ENCODE results near the gene YWHAE.
"Not testable (repeated sequence)": the region's sequence is repeated elsewhere in the genome, so short reads cannot be mapped to it uniquely, and the experiment has no call there.

The YWHAE gene

DNA sequence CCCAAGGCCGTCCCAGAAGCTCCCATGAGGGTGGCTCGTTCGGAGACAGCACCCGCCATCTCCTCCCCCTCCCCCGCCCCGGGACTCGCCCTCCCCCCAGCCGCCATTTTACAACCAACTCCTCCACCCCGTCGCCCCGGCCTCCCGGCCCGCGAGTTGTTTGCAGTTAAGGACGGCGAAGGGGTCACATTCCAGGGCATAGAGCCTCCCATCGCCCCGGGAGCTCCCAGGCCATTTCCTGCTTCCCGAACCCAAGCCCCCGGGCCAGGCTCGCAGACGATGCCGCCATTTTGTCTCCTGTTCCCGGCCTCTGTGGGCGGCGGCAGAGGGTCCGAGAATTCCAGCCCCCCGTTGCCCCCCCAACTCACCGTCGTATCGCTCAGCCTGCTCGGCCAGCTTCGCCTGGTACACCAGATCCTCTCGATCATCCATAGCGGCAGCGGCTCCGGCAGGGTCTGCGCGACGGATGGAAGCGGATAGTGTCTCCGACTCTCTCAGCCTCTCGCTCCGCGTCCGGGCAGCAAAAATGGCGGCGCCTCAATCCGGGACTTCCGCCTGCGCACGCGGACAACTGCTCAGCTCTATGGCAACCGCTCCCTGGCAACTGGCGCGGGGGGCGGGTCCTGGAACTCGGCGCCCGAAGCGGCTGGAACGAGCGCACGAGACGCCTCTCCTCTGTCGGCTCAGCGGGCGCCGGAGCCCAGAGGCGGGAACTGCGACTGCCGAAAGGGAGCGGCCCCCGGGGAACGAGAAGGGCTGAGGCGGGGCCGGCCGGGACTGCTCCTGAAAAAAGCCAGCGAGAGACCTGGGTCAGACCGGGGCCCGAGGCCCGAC lies at the start of gene YWHAE:
YWHAE (minus strand) TSS at position 544 of the 834 bp plus-strand sequence; CDS start at position 432, 112 bp downstream.
- peak; percentile 89 for DNase-seq (ENCODE audit: low spot score)

DNA sequence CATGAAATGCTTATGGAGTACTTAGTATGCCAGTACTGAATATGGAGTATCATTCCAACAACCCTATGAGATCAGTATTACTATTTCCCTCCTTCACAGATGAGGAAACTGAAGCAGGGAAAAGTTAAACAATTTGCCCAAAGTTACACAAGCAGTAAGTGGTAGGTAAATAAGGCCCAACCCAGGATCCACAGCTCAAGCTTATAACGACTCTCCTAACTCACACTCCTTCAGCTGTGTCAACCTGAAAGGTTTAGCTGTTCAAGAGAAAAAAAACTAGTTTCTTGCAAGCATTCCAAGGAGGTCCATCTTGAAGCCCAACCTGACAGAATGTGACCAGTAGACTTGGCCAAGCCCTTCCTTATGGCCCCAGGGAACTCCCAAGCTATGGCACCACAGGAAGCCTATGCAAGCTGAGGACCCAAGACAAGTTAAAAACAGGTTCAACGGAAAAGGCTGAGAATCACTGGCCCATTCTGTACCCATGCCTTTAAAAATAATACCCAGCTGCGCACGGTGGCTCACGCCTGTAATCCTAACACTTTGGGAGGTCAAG lies 49.5 kb upstream of the YWHAE start:
- no peak for DNase-seq (ENCODE audit: low spot score)

DNA sequence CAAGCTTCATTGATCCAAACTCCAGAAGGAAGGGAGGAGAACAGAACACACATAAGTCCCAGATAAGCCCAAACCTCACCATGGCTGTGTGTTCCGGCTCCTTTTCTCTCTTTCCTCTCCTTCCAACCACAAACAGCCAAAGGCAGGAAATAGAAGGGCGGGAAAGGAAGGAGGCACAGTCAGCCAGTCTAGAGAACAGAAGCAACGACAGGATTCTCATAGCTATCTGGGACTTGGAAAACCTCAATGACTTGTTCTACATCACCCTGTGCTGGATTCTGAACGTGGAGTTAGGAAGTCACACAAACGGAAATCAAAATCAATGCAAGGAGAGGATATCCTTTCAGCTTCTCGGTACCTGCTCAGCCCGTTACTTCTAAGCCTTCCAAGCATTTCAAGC lies 47.0 kb upstream of the YWHAE start:
- no peak for DNase-seq (ENCODE audit: low spot score)

DNA sequence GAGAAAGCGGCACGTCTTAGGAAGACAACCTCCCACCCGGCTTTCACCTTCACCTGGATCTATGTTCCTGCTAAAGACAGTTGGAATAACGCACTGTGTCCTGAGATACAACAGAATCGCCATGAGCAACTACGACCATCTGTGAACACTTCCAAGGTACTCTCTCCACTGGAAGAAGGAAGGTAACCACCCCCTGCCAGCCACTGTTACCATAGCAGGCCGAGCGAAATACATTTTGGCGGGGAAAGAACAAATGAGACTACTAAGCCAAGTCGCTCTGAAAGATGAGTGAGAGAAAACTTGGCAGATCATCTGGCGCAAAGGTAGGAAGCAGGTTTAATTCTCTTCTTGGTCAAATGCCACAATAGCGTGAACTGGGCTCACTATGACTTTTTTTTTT lies 46.2 kb upstream of the YWHAE start:
- DNase-seq (ENCODE audit: low spot score): no peak

DNA sequence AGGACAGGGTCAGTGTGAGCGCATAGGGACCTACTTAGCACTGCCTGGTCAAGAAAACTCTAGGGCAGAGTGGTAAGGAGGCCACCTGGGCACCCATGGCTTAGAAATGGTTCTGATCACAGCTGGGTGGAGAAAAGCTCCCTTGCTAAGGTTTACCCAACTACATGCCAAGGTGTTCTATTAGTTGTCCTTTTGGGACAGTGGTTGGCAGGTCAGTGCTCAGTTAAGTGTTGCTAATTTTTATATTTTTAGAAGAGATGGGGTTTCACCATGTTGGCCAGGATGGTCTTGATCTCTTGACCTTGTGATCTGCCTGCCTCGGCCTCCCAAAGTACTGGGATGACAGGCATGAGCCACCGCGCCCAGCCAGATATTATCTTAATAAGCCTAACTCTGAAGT lies 45.7 kb upstream of the YWHAE start:
- DNase-seq (ENCODE audit: low spot score): not testable (repeated sequence)

DNA sequence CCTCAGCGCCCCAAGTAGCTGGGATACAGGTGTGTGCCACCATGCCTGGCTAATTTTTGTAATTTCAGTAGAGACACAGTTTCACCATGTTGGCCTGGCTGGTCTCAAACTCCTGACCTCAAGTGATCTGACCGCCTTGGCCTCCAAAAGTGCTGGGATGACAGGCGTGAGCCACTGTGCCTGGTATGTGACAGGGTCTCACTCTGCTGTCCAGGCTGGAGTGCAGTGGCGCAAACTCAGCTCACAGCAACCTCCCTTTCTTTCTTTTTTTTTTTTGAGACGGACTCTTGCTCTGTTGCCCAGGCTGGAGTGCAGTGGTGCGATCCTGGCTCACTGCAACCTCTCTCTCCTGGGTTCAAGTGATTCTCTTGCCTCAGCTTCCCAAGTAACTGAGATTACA lies 42.7 kb upstream of the YWHAE start:
- DNase-seq (ENCODE audit: low spot score): not testable (repeated sequence)

DNA sequence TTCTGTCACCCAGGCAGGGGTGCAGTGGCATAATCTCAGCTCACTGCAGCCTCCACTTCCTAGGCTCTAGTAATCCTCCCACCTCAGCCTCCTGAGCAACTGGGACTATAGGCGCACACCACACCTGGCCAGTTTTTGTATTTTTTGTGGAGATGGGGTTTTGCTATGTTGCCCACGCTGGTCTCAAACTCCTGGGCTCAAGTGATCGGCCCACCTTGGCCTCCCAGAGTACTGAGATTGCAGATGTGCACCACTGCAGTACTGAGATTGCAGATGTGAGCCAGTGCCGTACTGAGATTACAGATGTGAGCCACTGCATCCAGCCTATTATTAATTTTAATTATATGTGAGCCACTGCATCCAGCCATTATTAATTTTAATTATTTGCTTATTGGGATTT lies 42.2 kb upstream of the YWHAE start:
- no peak for DNase-seq (ENCODE audit: low spot score)

DNA sequence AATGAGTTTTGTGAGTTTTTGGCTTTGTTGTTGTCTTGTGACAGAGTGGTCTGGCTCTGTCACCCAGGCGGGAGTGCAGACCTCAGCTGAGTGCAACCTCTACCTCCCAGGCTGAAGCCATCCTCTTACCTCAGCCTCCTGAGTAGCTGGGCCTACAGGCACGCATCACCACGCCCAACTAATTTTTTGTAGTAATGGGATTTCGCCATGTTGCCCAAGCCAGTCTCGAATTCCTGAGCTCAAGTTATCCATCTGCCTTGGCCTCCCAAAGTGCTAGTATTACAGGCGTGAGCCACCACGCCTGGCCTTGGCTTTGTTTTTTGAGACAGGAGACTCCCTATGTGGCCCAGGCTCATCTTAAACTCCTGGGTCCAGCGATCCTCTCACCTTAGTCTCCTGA lies 40.9 kb upstream of the YWHAE start:
- DNase-seq (ENCODE audit: low spot score): no peak

DNA sequence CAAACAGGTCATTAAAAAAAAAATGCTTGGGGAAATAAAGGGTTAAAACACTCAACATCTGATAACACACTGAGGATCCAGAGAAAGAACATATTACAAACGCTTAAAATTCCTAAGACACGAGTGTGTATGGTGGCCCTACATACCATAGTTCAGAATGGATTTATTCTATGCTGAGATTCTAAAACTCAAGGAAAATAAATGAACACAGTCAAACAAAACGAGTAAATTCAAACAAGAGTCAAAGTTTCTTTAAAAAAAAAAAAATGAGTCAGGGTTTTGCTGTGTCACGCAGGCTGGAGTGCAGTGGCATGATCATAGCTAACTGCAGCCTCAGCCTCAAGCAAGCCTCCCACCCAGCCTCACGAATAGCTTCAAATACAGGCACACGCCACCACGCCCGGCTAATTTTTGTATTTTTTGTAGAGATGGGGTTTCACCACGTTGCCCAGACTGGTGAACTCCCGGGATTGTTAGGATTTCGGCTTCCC lies 38.6 kb upstream of the YWHAE start:
- DNase-seq (ENCODE audit: low spot score): no peak

DNA sequence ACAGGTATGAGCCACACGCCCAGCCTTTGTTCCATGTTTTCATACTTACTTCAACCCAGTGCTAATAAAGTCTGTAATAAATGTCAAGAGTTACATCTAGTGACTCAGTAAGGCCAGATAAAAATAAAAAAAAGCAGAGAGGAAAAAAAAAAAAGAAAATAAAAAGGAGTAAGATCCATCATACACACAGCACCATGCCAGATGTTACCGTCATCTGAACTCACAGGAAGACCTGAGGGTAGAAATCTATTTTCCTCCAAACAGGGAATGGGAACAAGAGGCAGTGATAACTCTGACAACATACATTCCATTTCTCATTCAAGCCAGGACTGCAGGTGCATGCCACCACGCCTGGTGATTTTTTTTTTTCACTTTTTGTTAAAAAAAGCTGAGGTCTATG lies 35.3 kb upstream of the YWHAE start:
- DNase-seq (ENCODE audit: low spot score): no peak

DNA sequence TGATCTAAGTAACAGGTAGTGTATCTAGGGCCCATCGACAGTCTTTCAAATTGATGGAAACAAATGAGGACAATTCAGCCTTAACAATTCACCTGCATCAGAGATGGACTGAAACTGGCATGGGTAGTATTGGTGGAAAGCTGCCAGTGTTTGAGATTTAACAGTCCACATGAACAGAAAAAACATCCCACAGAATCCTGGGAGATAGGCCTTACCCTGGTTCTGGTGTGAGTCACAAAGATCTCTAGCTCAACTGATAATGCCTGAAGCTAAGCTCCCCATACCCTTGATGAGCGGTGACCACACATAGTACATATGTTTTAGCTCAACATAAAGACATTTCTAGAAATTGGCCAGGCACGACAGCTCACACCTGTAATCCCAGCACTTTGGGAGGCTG lies 34.1 kb upstream of the YWHAE start:
- no peak for DNase-seq (ENCODE audit: low spot score)

DNA sequence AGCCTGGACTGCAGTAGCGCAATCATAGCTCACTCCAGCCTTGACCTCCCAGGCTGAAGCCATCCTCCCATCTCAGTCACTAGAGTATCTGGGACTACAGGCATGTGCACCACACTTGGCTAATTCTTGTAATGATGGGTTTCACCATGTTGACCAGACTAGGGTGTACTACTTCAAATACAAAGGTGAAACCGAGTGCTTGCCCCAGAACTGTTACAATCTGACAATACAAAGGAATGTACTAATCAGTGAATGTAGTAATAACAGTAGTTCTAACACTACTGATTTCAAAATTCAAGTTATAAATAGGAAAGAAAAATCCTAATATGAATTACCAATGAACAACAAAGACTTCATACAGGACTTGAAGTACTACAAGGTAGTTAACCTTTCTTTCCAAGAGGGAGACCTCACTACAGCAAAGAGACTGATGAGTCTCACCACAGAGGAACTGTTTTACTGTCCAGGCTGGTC lies 31.6 kb upstream of the YWHAE start:
- no peak for DNase-seq (ENCODE audit: low spot score)

DNA sequence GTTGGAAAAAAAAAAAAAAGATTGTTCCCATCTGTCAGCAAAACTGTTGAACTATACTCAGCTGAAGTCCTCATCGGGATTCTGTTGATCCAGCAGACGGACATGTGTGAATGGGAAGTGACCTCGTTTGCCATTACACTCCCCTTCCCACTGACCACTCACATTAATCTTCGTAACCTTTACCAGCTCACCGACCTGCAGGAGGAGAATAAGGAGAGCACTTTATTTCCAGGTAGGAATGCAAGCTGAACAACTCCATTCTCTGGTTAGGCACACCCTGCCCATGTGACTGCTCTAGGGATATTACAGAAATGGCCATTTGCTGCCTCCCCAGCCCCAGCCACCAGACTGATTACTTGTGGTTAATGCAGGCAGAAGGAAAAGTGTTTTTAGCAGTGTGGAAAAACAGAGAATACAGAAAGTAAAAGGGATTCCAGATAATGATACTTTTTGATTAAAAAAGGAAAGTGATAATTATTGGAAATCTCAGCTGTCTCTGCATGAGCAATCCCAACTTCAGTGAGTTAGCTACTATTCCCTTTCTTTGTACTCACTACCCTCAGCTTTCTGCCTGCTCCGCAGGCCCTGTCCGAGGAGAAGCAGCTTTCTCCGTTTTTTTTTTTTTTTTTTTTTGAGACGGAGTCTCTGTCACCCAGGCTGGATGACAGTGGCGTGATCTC lies 23.6 kb upstream of the YWHAE start:
- DNase-seq (ENCODE audit: low spot score): no peak

DNA sequence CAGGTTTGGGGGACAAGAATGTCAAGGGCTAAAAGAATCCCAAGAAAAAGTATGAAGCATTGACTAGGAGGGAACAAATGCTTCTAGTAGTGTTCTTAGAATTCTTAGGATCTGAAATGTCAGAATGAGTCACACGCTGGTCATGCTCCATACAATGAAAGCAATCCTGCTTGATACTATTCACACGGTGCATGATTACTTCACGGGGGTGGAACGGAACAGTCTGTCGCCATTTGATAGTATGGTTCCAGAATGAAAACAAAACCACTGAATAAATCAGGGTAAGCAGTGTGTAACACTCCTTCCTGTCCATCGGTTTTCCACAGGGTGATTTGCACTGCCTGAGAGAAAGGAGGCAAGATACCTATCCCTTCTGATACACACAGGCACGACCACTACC lies 22.9 kb upstream of the YWHAE start:
- peak; percentile 96 for DNase-seq (ENCODE audit: low spot score)

DNA sequence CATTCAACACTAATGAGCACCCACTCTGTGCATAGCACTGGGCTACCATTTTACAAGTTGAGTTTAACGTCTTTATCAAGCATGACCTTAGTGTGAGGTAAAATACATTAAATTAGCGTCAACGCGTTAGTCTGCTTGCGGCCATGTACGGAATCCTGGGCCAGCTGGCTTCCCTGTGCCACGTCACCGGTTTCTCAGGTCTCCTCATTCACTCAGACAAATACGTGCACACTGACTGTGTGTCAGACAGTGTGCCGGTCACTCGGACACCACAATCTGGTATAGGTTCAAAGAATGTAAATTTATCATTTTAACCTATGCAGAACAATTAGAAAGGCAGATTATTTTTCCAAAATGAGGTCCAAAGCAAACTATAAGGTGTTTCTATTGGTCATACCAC lies 21.4 kb upstream of the YWHAE start:
- no peak for DNase-seq (ENCODE audit: low spot score)

DNA sequence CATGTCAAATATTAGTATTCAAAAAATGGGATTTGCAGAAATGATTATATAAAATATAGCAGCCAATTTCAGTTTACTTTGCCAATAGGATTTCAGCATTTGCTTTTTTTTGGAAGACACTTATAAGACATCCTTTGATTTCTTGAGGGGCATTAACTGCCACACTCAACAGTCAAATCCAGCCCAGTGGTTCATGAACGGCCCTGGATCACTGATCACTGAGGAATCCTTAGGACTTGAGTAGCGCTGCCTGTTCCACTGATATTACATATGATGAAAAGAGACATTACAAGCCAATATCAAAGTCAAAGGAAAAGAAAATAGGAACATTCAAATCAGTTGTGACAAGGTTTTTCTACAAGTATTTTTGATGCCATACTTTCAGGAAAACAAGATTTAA lies 21.0 kb upstream of the YWHAE start:
- no peak for DNase-seq (ENCODE audit: low spot score)

DNA sequence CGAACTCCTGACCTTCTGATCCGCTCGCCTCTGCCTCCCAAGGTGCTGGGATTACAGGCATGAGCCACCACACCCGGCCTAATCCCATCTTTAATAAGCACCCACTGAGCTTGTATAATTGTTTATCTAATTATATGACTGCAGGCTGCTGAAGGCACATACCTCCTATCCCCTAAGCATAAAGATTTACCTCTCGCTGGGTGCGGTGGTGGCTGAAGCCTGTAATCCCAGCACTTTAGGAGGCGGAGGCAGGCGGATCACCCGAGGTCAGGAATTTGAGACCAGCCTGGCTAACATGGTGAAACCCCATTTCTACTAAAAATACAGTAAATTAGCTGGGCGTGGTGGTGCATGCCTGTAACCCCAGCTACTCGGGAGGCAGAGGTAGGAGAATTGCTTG lies 20.1 kb upstream of the YWHAE start:
- DNase-seq (ENCODE audit: low spot score): no peak

DNA sequence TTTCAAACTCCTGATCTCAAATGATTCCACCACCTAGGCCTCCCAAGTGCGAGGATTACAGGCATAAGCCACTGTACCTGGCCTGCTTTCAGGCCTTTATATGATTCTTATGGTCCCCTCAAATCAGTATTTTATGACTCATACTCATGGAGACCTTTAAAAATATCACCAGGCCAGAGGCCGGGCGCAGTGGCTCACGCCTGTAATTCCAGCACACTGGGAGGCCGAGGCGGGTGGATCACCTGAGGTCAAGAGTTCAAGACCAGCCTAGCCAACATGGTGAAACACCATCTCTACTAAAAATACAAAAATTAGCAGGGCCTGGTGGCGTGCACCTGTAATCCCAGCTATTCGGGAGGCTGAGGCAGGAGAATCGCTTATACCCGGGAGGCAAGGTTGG lies 18.5 kb upstream of the YWHAE start:
- DNase-seq (ENCODE audit: low spot score): not testable (repeated sequence)

DNA sequence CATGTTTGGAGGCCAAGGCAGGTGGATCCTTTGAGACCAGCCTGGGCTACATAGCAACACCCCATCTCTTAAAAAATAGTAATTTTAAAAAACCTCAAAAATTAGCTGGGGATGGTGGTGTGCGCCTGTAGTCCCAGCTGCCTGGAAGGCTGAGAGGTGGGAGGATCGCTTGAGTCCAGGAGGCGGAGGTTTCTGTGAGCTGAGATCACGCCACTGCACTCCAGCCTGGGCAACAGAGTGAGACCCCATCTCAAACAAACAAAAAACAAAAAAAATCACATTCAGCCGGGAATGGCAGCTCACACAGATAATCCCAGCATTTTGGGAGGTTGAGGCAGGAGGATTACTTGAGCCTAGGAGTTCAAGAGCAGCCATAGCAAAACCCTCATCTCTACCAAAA lies 16.4 kb upstream of the YWHAE start:
- DNase-seq (ENCODE audit: low spot score): no peak

DNA sequence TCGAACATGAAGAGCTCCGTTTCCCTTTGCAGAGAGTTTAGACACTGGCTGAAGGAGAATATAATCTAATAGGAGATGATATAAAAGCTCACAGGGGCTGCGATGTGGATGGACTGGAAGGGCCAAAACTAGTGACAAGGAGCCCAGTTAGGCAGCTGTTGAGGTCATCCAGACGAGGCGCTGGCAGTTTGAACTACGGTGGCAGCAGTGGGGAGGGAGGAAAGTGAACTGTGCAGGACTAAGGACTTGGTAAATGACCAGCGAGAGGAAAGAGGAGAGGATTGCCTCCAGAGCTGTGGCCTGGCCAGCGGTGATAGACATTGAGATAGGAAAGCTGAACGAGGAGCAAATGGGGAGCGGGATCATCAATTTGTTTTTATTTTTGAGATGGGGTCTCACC lies 14.6 kb upstream of the YWHAE start:
- DNase-seq (ENCODE audit: low spot score): no peak

DNA sequence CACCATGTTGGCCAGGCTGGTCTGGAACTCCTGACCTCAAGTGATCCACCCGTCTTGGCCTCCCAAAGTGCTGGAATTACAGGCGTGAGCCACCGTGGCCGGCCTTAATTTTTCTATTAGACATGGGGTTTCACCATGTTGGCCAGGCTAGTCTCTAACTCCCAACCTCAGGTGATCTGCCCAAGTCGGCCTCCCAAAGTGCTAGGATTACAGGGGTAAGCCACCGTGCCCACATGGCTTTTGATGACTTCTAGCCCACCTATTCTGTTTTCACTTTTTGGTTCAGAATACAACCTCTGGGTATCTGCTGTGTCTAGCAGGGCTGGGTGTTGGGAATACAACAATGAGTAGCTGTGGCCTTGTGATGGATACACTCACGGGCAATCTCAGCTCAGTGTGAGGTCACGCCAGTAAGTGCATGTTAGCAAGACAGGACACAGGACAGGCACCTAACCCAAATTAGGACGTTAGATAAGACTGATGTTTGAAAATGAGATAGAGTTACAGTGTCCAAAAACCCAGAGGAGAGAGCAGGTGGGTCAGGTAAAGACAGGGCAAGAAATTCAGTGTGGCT lies 14.1 kb upstream of the YWHAE start:
- DNase-seq (ENCODE audit: low spot score): no peak

DNA sequence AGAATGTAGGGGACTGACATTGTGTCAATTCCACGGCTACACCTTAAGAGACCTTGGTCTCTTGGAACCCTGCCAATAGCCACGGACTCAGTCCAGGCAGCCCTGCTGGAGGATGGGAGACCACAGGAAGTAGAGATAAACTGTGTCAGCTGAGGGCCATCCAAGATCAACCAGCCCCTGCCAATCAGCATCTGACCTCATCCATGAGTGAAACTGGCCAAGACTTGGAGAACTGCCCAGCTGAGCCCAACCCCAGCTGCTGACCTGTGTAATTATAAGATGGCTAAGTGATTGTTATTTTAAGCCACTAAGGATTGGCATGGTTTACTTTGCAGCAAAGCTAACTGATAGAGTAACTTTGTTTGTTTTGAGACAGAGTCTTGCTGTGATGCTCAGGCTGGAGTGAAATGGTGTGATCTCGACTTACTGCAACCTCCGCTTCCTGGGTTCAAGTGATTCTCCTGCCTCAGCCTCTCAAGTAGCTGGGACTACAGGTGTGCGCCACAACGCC lies 13.3 kb upstream of the YWHAE start:
- DNase-seq (ENCODE audit: low spot score): no peak

Measured in COLO829 (cell line).